HepG2 (cell line): Measurements from ENCODE around the gene TXNDC11. TPM values are rescaled to one million over a fixed set of nuclear protein-coding genes. Genes with fewer than 3 reads are reported as not detected.

ENCODE experiments used
- ATAC-seq: fragments of 200-7000 bp; cut with Tn5 transposase; 3 replicates; pipeline ENCODE4 v1.9.1; 2020; ENCODE audit warnings: mild to moderate bottlenecking, moderate library complexity
- BruUV-seq: library from RNA; stranded (reverse); fragments of 400-500 nt; replicated peaks from 2 replicates; lab custom pipeline; 2021; lab: Mats Ljungman, UMichigan
- CTCF ChIA-PET: fragments of 300-600 bp; formaldehyde crosslinking; extraction: SDS; loops from one replicate; lab custom pipeline; 2021; ENCODE audit warnings: low total read pairs, inconsistent platforms, low intra/inter-chr PET ratio; lab: Yijun Ruan, JAX
- POLR2A ChIA-PET: fragments of 350-600 bp; sonication (Branson Sonifier 250); formaldehyde crosslinking; loops from one replicate; lab custom pipeline; 2020; ENCODE audit warnings: antibody characterized with exemption, inconsistent platforms; lab: Yijun Ruan, JAX
- DNase-seq: peaks from one replicate; pipeline ENCODE4 v3.0.0-alpha.2; 2015; ENCODE audit warnings: low spot score
- FAIRE-seq: peaks from 3 replicates; lab custom pipeline; 2011; peaks lifted over from hg19 to GRCh38; lab: Jason Lieb, UNC
- H2AFZ ChIP-seq: one replicate; pipeline ENCODE4 v1.6.1; 2011; ENCODE audit warnings: low read length, inconsistent platforms
- H3K27ac ChIP-seq: fragments of 300-600 bp; 3 replicates; pipeline ENCODE4 v1.8.0; 2011; ENCODE audit warnings: mixed run types, mild to moderate bottlenecking, mixed read lengths, low read length, inconsistent platforms; ENCODE audit not compliant: insufficient read depth; ENCODE audit errors: extremely low read length
- H3K27me3 ChIP-seq, 2 experiments: fragments of 200-600 bp in 1 of 2; 2 replicates in 1 of 2; 3 replicates in 1 of 2; pipeline versions ENCODE4 v1.6.0 to v1.8.0; 2011; ENCODE audit warnings: low read length in 2 of 2, mild to moderate bottlenecking in 2 of 2, moderate library complexity in 2 of 2, inconsistent platforms in 1 of 2; ENCODE audit not compliant: insufficient read depth in 2 of 2, control insufficient read depth in 1 of 2
- H3K36me3 ChIP-seq, 2 experiments: fragments of 200-600 bp in 1 of 2; replicated peaks in 1 of 2; 2 replicates in 1 of 2; 3 replicates in 1 of 2; pipeline versions ENCODE4 v1.5.1 to v1.8.0; 2011; ENCODE audit warnings: low read length in 2 of 2, inconsistent platforms in 1 of 2; ENCODE audit not compliant: insufficient read depth in 2 of 2, control insufficient read depth in 1 of 2
- H3K4me1 ChIP-seq: 2 replicates; pipeline ENCODE4 v1.5.1; 2012; ENCODE audit warnings: low read length, inconsistent platforms; ENCODE audit not compliant: insufficient read depth
- H3K4me2 ChIP-seq: 2 replicates; pipeline ENCODE4 v1.6.0; 2011; ENCODE audit warnings: low read depth, low read length, inconsistent platforms
- H3K4me3 ChIP-seq, 3 experiments: fragments of 200-600 bp in 1 of 3; sonication (generic), shearing (Covaris generic) in 1 of 3; replicated peaks in 1 of 3; 2 replicates each; pipeline ENCODE4 v1.5.1; 2011 to 2016; ENCODE audit warnings: low read length in 3 of 3, inconsistent platforms in 2 of 3, low read depth in 2 of 3, mild to moderate bottlenecking in 2 of 3, control low read depth in 1 of 3, mixed read lengths in 1 of 3; ENCODE audit not compliant: insufficient read depth in 1 of 3
- H3K79me2 ChIP-seq: one replicate; pipeline ENCODE4 v1.6.1; 2011; ENCODE audit warnings: low read length, inconsistent platforms; ENCODE audit not compliant: insufficient read depth
- H3K9ac ChIP-seq: 2 replicates; pipeline ENCODE4 v1.6.0; 2011; ENCODE audit warnings: mild to moderate bottlenecking, low read depth, low read length, inconsistent platforms; ENCODE audit not compliant: insufficient read depth
- H3K9me3 ChIP-seq: 2 replicates; pipeline ENCODE4 v1.5.1; 2012; ENCODE audit warnings: mild to moderate bottlenecking, low read length
- H4K20me1 ChIP-seq: 2 replicates; pipeline ENCODE4 v1.6.0; 2011; ENCODE audit warnings: inconsistent platforms, mild to moderate bottlenecking, low read length, moderate library complexity; ENCODE audit not compliant: insufficient read depth
- BCL3 ChIP-seq: sonication (generic); formaldehyde crosslinking; IDR thresholded peaks from 2 replicates; pipeline ENCODE4 v1.5.1; 2020; ENCODE audit warnings: mild to moderate bottlenecking, missing genetic modification reagents, moderate library complexity
- EEA1 ChIP-seq: sonication (generic); formaldehyde crosslinking; IDR thresholded peaks from 2 replicates; pipeline ENCODE4 v1.5.1; 2020; ENCODE audit warnings: mild to moderate bottlenecking, missing genetic modification reagents, borderline replicate concordance
- FLYWCH1 ChIP-seq: sonication (generic); formaldehyde crosslinking; IDR thresholded peaks from 2 replicates; pipeline ENCODE4 v1.8.1; 2023; ENCODE audit warnings: mild to moderate bottlenecking, missing genetic modification reagents
- GLMP ChIP-seq: sonication (generic); formaldehyde crosslinking; IDR thresholded peaks from 2 replicates; pipeline ENCODE4 v1.9.0; 2021; ENCODE audit warnings: missing genetic modification reagents, mild to moderate bottlenecking, borderline replicate concordance
- GMEB2 ChIP-seq: IDR thresholded peaks from 2 replicates; pipeline ENCODE4 v1.6.1; 2016; ENCODE audit warnings: missing biosample characterization, missing genetic modification reagents, low read depth
- NCOR1 ChIP-seq: fragments of 200-600 bp; sonication (generic); IDR thresholded peaks from 2 replicates; pipeline ENCODE4 v1.7.0; 2017; ENCODE audit warnings: antibody characterized with exemption, low read length, borderline replicate concordance
- RAD21 ChIP-seq: fragments of 450-650 bp; formaldehyde crosslinking; IDR thresholded peaks from 2 replicates; pipeline ENCODE4 v1.5.0; 2020; ENCODE audit warnings: mild to moderate bottlenecking
- RBAK ChIP-seq: sonication (generic); formaldehyde crosslinking; IDR thresholded peaks from 2 replicates; pipeline ENCODE4 v1.5.1; 2020; ENCODE audit warnings: mild to moderate bottlenecking, missing genetic modification reagents
- ZNF101 ChIP-seq: sonication (generic); formaldehyde crosslinking; IDR thresholded peaks from 2 replicates; pipeline ENCODE4 v1.4.0; 2020; ENCODE audit warnings: mild to moderate bottlenecking, low read depth, missing genetic modification reagents, borderline replicate concordance
- ZNF543 ChIP-seq: sonication (generic); formaldehyde crosslinking; IDR thresholded peaks from 2 replicates; pipeline ENCODE4 v1.4.0; 2020; ENCODE audit warnings: mild to moderate bottlenecking, missing genetic modification reagents
- ZNF781 ChIP-seq: sonication (generic); formaldehyde crosslinking; IDR thresholded peaks from 2 replicates; pipeline ENCODE4 v1.5.1; 2020; ENCODE audit warnings: borderline replicate concordance, mild to moderate bottlenecking, missing genetic modification reagents; ENCODE audit errors: not compliant biosample characterization
- WGBS: methylation state at CpG from one replicate; pipeline ENCODE4 v1.1.6; 2017; ENCODE audit warnings: low lambda C conversion rate; 5-methylcytosine and 5-hydroxymethylcytosine counted together
- in situ Hi-C: cut with HindIII; loops from 2 replicates; pipeline ENCODE4 v1.10.0; 2017; ENCODE audit warnings: low pct_unique_long_range_greater_than_20kb; ENCODE audit not compliant: extremely low pct_ligation_motif_present
- intact Hi-C: fragments of 100-400 bp; cut with micrococcal nuclease; formaldehyde crosslinking; loops from one replicate; pipeline ENCODE4 v1.10.0; 2022; ENCODE audit not compliant: unreplicated experiment
- polyA plus RNA-seq, 8 experiments: library from polyadenylated mRNA; depleted of rRNA in 3 of 8; stranded (reverse) in 7 of 8; unstranded in 1 of 8; fragments of >200 nt; fragmentation: Illumina TruSeq in 4 of 8; extraction: Trizol in 4 of 8; gene quantifications; 2 replicates each; pipeline versions ENCODE4 v1.2.1 to v1.2.3, GENCODE V29; 2011 to 2016; ENCODE audit warnings: low read depth in 4 of 8, missing spikeins in 1 of 8, mixed read lengths in 1 of 8; ENCODE audit not compliant: insufficient read depth in 1 of 8
- total RNA-seq, 5 experiments: library from RNA; depleted of rRNA; stranded (reverse); fragments of >200 nt; fragmentation: Illumina TruSeq; extraction: Trizol; gene quantifications; 2 replicates each; pipeline ENCODE4 v1.2.3, GENCODE V29; 2016; ENCODE audit warnings: low read depth in 1 of 5

The TXNDC11 gene
- total and polyA plus RNA-seq, 2 of the 13 experiments (the other 11 are each of a cell fraction or from before 2014, with no cell fraction given): 74.9 to 123 TPM

GRCh38 chr16:11640987-11641817 lies 101.5 kb downstream of the TXNDC11 start (continued):
- TF ChIP-seq ZNF101 (CRISPR knock-in tag) (no peak), ZNF543 (CRISPR knock-in tag) (no peak)

GRCh38 chr16:11639925-11640899 lies 102.4 kb downstream of the TXNDC11 start:
- Histone ChIP-seq H3K27ac (peak overlapping the region; percentile 0), H2AFZ (no peak overlapping the region), H3K4me3 (peak overlapping the region in 1 of 3 experiments; percentile 63; a peak in 2 of 6 replicates), H3K9me3 (no peaks in the 10 kb centered on the region), H3K9ac (peak overlapping the region; percentile 21), H4K20me1 (no peaks in the 10 kb centered on the region), H3K27me3 (peaks cover 0 to 11% of the 10 kb centered on the region in 2 experiments; a peak in 2 of 5 replicates), H3K36me3 (no peaks in the 10 kb centered on the region), H3K4me2 (peak overlapping the region; percentile 87), H3K4me1 (peaks cover 34% of the 10 kb centered on the region), H3K79me2 (no peaks in the 10 kb centered on the region)
- ChIA-PET CTCF (interaction anchor here (0.5 to 3.5 kb wide), 5 partner anchors 74 to 244 kb away, joined by 3 to 68 read pairs (median 4); no protein-coding TSS in a partner anchor), POLR2A (interaction anchor here (0.6 to 2.0 kb wide), 21 partner anchors 9 to 384 kb away, joined by 3 to 10 read pairs (median 4); partner anchors contain the start of genes LITAF, SOCS1, TXNDC11 and ZC3H7A)
- in situ Hi-C loops (loop anchor here (5.0 kb wide), 2 partner anchors 108 to 233 kb away; no protein-coding TSS in a partner anchor), intact Hi-C loops (loop anchor here (2.0 kb wide), 2 partner anchors 55 to 243 kb away; no protein-coding TSS in a partner anchor)
- TSS peak; percentile 89 for BruUV-seq
- 9% methylated on average over 22 of the region's 25 CpGs for WGBS
- FAIRE-seq (peak; percentile 78), ATAC-seq (peak; percentile 75), DNase-seq (peak; percentile 90)
- TF ChIP-seq RAD21 (CRISPR knock-in tag): no peak
- TF ChIP-seq NCOR1: peak; percentile 44; the same call in 1 of the 2 replicates
- TF ChIP-seq GLMP (CRISPR knock-in tag): no peak
- no peak for TF ChIP-seq ZNF781 (CRISPR knock-in tag)
- 0 out of 2 replicates have a peak, but pooled peaks have one; percentile 46 for TF ChIP-seq BCL3
- TF ChIP-seq FLYWCH1 (CRISPR knock-in tag): no peak
- TF ChIP-seq EEA1 (CRISPR knock-in tag): no peak
- TF ChIP-seq RBAK (CRISPR knock-in tag): no peak
- TF ChIP-seq GMEB2 (CRISPR knock-in tag): no peak
